Right ventricle myocardium inferior (tissue), 1 donor: Measurements from ENCODE around the gene CD81. TPM values are rescaled to one million over a fixed set of nuclear protein-coding genes. Genes with fewer than 3 reads are reported as not detected.
"Not testable (repeated sequence)": the region's sequence is repeated elsewhere in the genome, so short reads cannot be mapped to it uniquely, and the experiment has no call there.

Experiments
- ATAC-seq: fragments of 200-7000 bp; cut with Tn5 transposase; one replicate; pipeline ENCODE4 v1.9.1; 2020; ENCODE audit warnings: mild to moderate bottlenecking, moderate library complexity
- DNase-seq: peaks from one replicate; pipeline ENCODE4 v3.0.0; 2021; ENCODE audit errors: missing footprints
- intact Hi-C: fragments of 100-400 bp; cut with DNase I; formaldehyde crosslinking; loops from one replicate; pipeline ENCODE4 v1.11.0; 2022
- total RNA-seq: library from RNA; stranded (reverse); fragmentation: NEBNext Ultra II Directional; extraction: Animal tissue kit (Norgen Biotek cat#: 25700); gene quantifications from one replicate; pipeline ENCODE4 v1.2.1, GENCODE V29; 2021
- donor health status: DM: no; HTN: yes; CAD: no; lungs with severe emphysema.

Gene CD81
- total RNA-seq, 1 donor from 2014 or later, result 531 TPM

DNA sequence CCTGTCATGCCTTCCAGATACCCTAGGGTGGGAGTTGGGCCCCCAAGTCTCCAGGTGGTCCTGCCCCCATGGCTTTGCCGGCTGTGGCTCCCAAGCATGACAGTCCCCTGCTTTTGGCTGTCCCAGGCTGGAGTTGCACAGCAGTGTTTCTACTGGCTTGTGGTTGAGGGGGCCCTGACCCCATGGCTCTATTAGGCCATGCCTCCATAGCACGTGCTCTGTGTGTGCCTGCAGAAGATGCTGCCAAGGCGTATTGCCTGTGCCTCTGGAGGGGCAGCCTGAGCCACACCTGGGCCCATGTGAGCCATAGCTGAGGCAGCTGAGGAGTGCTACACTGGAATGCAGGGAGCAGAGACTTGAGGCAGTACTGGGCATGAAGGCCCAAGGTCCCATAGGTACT is 25.4 kb upstream of the CD81 start:
- intact Hi-C loops, result no loop called here
- ATAC-seq (no peak), DNase-seq (no peak)

DNA sequence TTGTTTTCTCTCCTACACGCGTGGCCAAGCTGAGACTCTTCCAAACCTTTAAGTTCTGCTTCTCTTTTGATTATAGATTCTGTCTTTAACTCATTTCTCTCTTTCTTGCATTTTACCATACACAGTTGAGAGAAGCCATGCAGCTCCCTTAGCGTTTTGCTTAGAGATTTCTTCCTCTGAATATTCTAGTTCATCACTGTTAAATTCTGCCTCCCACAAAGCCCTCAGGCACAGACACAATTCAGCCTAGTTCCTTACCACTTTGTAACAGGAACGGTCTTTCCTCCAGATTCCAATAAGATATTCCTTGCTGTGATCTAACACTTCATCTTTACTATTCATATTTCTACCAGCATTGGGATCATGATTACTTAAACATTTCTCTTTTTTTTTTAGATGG is 24.7 kb upstream of the CD81 start:
- intact Hi-C loops, result no loop called here
- no peak for ATAC-seq

DNA sequence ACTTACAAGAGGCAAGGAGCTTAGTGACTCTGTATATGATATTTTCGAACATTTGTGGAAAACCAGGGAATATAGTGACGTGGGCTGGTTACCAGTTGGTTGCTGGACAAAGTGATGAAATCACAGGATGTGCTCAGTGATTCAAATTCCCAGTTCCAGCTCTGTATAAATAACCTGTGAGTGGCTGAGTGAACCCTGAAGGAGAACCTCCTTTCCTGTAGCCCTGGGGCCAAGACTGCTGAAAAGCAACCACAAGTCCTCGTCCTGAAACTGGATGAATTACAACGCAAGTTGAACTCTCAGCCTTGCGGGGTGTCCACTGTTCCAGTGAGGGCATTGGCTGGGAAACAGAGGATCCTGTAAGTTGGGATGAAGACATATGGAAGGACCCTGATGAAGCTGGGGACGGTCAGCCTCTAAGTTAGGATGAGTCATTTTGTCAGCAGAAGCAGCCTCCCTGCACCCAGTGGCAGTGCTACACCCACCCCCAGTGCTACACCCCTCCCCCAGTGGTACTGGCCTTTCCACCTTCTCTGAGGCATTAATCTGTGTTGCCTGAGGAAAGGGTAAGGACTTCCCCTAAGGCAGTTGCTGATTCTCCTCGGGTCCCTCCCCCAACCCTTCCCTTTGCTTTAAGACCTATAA is 22.0 kb upstream of the CD81 start:
- no peak for DNase-seq
- ATAC-seq, result no peak
- intact Hi-C loops, result no loop called here

More for the DNA sequence above, 24.7 kb upstream of the CD81 start:
- no peak for DNase-seq

DNA sequence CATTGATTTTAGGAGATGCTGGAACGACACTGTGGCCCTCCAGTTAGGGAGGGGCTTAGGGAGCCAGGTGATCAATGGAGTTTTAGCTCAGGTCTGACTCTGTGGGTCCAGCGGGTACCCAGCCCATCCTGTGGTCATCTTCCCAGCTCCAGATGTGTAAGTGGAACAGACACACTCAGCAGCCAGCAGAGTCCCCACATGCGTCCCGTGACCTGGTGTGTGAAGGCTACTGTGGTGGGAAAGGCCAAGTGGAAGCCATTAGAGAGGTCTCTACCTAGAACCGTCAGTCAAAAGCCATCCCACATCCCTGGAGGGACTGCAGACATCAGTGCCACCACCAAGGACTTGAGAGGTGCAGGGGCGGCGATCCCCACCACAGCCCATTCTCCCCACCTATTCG is 19.9 kb upstream of the CD81 start:
- intact Hi-C loops, result no loop called here
- DNase-seq, result no peak

GRCh38 chr11:2357651-2358050 is 19.5 kb upstream of the CD81 start:
- intact Hi-C loops, DNase-seq, ATAC-seq: not testable (repeated sequence)

More for the DNA sequence above, 19.9 kb upstream of the CD81 start:
- ATAC-seq, result no peak

- intact Hi-C loops, result no loop called here
- DNase-seq (no peak), ATAC-seq (no peak)
Observed at GRCh38 chr11:2358754-2359442, 18.2 kb upstream of the CD81 start.

DNA sequence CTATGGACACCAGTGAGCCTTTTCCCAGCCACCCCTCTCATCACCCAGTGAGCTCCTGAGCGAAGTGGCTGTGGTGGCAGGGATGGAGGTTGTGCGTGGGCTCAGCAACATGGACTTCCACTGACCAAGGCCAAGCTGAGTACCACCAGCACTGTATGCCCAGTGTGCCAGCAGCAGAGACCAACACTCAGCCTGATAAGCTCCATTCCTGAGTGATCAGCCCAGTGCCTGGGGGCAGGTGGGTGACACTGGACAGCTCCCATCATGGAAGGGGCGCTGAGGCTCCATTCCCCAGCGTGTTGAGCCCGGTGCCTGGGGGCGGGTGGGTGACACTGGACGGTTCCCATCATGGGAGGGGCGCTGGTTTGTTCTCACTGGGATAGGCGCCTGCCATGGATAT is 17.6 kb upstream of the CD81 start:
- DNase-seq (no peak), ATAC-seq (no peak)
- intact Hi-C loops, result no loop called here

- DNase-seq (no peak), ATAC-seq (no peak)
- intact Hi-C loops, result no loop called here
Observed at GRCh38 chr11:2360081-2360642, 16.9 kb upstream of the CD81 start.

DNA sequence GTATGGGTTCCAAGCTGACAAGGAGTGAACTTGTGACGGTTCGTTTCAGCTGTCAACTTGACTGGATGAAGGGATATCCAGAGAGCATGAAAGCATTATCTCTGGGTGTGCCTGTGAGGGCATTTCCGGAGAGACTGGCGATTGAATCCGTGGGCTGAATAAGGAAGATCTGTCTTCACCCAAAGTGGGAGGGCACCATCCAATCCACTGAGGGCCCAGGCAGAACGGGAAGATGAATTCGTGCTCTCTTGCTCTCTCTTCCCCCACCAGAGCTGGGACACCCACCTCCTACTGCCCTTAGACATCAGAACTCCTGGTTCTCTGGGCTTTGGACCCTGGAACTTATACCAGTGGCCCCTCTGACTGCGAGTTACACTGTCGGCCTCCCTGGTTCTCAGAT is 15.5 kb upstream of the CD81 start:
- intact Hi-C loops, result no loop called here
- ATAC-seq, result no peak
- no peak for DNase-seq

DNA sequence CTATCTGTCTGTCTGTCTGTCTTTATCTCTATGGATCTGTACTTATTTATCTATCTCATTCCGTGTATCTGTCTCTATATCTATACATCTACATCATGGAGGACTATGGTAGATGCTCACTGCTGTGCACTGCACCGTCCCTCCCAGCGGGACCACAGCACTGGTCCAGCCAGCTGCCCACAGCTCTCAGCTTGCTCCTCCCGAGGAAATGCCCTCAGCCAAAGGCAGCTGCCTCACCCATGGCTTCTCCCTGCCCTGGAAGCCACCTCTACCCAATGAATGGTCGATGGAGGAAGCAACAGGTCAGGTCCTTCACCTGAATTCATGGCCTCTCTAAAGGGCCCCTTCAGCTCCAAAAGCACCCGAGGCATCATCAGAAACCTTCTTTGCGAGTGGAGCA is 14.7 kb upstream of the CD81 start:
- DNase-seq (no peak), ATAC-seq (no peak)
- intact Hi-C loops, result no loop called here

GRCh38 chr11:2363130-2363529 is 14.0 kb upstream of the CD81 start:
- ATAC-seq, result no peak
- intact Hi-C loops, result no loop called here
- no peak for DNase-seq

DNA sequence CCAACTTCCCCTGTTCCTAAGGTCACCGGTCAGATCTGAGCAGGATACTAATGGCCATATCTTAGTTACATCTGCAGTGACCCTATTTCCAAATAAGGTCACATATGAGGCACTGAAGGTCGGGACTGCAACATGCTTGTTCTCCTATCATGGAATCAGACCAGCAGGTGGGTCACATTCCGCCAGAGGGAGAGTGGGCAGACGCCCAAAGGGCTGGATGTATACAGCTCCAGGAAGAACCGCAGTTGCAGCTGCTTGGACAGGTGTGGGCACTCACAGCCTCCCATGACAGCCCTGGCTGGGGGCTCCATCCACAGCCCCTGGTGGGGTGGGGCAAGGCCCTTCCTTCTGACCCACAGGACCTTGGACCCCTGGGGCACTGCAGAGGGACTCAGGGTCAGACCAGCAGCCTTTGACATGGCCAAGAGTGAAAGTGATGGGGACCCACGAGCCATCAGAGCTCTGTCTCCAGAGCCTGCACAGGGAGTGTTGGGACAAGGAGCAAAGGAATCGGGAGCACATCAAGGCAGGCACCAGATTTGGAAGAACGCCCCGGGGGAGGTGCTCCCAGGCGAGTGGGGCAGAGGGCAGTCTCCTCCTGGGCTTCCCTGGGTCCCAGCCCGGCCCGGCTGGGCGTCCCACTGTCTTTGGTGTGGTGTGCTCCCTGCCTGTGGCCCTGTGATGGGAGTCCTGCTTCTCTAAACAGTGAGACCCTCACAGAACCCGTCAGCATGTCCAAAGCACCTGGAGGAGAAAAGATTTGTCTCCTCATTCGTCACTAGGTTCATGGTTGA is 13.3 kb upstream of the CD81 start:
- intact Hi-C loops, result no loop called here
- DNase-seq, result no peak
- ATAC-seq, result no peak

- DNase-seq, intact Hi-C loops, ATAC-seq: not testable (repeated sequence)
Observed at GRCh38 chr11:2364386-2364785, 12.7 kb upstream of the CD81 start.

DNA sequence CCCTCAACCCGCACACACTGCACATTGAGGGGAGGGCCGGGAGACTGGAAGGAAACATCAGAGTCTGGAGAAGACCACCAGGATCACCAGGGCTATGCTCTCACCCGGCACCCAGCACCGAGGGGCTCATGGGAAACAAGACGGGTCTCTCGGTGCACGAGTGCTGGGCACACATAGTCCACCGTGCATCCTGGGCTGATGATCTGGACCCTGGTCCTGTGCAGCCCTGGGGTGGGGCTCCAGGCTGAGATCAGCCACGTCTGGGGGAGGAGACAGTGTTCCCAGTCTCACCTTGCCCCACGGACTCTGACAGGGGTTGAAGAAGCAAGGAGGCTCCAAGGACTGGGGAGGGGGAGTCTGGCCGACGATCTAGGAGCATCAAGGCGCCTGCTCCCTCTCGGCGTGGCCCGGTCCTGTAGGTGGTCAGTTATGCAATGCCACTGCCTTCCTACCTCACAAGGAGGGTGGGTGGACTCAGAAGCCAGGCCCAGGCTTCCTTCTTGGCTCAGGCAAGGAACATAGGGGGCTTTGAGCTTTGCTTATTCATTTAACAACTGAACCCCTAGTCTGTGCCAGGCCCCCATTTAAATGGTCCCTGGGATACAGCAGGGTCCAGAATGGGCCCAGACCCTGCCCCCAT is 11.4 kb upstream of the CD81 start:
- DNase-seq, result no peak
- intact Hi-C loops, result no loop called here
- no peak for ATAC-seq

GRCh38 chr11:2366276-2366675 is 10.8 kb upstream of the CD81 start:
- intact Hi-C loops, result no loop called here
- DNase-seq (peak; percentile 63), ATAC-seq (no peak)

DNA sequence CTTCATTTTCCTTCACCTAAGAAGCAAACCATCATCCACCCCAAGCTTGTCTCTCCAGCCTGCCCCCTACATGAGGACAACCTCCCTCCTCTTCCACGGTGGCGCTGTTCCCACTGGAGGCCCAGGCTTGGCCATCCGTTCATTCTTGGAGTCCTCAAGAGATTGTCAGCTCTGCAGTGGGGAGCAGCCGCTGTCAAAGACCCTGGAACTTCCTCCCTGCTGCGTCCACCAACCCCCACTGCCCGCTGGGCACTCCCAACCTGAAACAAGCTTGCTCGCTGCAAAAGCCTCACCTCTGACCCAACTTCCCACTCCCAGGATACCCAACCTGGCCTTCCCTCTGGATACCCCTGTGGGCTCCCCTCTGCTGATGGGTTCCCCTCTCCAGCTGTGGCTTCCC is 10.4 kb upstream of the CD81 start:
- intact Hi-C loops, result no loop called here
- ATAC-seq, result no peak

GRCh38 chr11:2367266-2368160 is 9.6 kb upstream of the CD81 start:
- peak; percentile 62 for DNase-seq
- intact Hi-C loops, result no loop called here
- ATAC-seq, result peak; percentile 4

More for the DNA sequence above, 10.4 kb upstream of the CD81 start:
- DNase-seq, result no peak

GRCh38 chr11:2368178-2368850 is 8.8 kb upstream of the CD81 start:
- ATAC-seq (no peak), DNase-seq (no peak)
- intact Hi-C loops, result no loop called here
